DMS153 (cell line): ENCODE data around the gene SERPINA12.
"Not testable (repeated sequence)": the region's sequence is repeated elsewhere in the genome, so short reads cannot be mapped to it uniquely, and the experiment has no call there.

Experiments used
- DNase-seq: peaks from one replicate; lab custom pipeline; 2025; lab: John Stamatoyannopoulos, UW

Gene SERPINA12

DNA sequence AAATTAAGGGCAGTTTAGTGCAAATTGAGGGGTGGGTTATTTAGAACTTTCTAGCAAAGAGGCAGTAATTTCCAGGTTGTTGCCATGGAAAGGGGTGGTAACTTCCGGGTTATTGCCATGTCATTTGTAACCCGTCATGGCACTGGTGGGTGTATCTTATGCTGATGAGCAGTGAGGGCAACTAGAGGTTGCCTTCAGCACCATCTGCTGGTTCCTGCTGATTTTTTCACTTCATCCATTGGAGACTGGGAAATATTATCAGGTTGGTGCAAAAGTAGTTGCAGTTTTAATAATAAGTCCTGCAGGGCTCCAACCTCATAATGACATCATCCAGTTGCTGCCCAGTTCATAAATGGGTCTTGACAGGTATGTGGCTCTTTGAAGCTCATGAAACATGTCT lies 27.6 kb upstream of the SERPINA12 start:
- no peak for DNase-seq

DNA sequence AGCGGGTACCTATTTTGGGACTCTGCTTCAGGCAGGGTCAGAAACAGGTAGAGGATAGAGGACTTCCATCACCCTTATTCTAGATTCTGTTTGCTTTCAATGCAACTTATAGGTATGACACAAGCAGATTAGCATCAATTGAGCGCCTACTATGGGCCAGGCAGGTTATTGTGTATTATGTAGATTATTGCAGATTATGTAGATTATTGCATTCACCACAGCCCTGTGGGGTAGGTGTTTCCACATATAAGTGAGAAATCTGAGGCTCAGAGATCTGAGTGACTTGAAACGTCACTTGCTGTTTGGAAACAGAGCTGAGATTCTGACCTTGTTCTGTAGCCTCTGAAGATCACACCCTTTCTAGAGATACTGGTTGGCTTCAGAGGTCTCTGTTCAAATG lies 26.2 kb upstream of the SERPINA12 start:
- DNase-seq = no peak

DNA sequence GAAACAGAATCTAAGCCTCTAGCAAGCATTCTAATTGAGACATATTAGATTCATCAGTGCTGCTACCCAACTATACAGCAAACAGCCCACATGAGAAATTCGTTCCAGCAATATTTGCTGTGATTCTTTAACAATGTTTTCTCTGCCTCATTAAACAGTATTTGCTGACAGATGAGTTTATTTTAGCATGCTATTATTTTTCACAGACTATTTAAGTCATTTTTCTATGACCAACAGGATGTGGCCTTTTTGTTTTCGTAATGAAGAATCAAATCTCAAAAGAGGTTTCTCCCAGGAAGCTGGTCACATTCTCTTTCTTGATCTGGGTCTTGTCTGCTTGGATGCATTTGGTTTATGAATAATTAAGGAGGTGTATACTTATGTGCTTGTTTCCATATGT lies 23.2 kb upstream of the SERPINA12 start:
- DNase-seq = no peak

DNA sequence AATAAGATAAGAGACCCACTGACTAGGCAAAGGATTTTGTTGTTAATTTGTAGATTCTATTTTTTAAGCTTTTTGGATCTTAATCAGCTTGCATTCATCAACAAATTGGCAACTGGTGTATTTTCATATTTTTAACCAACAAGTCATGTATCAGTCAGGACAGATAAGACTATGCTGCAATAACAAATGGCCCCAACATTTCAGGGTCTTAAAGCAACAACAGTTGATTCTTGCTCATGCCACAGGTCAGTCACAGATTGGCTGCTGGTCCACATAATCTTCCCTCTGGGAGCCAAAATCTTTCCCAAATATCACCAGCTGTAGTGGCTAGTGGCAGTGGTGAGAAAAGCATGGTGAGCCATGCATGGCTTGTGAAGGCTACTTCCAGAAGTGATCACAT lies 21.9 kb upstream of the SERPINA12 start:
- DNase-seq = no peak

DNA sequence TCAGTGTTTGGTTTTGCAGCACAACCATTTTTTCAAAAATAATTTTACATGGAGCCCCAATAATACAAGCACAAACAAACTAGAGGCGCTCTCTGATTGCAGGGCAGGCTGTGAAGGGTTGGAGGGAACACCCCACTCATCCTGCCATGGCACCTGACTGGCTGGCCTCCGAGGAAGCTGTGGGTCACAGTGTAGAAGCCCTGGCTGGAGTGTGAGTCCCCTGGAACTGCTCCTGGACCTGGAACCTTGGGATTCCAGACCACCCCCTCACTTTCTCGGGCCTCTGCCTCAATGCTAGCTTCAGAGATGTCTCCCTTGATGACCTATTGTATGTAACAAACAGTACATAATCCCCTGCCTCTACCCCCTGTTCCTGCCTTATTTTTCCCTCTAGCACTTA lies 14.8 kb upstream of the SERPINA12 start:
- DNase-seq = no peak

DNA sequence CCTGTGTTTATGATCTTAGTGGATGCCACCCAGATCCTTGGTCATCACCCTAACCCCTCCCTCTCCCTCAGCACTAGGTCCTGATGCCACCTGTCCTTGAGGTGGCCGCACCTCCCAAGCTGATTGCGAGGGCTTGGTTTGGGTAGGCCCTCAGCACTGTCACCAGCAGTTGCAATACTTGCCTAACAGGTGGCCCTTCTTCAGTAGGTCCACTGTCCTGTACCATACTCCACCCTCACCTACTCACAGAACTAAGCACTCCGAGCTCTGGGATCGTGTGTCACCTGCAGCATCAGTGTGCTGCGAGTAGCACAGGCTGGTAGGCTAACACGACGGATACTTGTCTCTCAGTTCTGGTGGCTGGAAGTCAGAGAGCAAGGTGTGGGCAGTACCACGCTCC lies 14.0 kb upstream of the SERPINA12 start:
- no peak for DNase-seq

DNA sequence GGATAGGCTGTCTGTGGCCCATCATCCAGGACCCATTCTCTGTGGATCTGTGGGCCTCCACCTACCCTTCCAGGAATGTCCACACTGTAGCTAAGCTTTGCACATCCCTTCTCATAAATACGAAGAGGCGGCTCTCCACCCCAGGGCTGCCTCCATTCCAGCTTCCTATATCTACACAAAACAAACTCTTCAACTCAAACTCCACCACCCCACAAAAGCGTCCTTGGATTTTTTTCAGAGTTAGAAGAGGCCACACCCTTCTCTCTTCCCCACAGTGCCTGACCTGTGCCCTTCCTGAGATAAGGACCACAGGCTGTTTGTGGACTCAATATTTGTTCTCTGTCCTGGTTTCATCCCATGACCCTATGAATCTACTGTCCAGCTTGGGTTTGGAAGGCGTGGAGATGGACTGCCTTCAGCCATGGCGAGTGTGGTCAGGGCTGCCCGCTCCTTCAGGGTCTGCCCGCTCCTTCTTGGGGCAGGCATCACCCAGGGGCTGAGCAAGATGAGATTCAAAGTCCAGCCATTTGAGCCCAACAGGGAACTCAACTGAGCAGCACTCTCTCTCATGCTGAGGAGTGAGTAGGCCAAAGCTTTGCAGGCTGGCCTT lies 13.0 kb upstream of the SERPINA12 start:
- no peak for DNase-seq

DNA sequence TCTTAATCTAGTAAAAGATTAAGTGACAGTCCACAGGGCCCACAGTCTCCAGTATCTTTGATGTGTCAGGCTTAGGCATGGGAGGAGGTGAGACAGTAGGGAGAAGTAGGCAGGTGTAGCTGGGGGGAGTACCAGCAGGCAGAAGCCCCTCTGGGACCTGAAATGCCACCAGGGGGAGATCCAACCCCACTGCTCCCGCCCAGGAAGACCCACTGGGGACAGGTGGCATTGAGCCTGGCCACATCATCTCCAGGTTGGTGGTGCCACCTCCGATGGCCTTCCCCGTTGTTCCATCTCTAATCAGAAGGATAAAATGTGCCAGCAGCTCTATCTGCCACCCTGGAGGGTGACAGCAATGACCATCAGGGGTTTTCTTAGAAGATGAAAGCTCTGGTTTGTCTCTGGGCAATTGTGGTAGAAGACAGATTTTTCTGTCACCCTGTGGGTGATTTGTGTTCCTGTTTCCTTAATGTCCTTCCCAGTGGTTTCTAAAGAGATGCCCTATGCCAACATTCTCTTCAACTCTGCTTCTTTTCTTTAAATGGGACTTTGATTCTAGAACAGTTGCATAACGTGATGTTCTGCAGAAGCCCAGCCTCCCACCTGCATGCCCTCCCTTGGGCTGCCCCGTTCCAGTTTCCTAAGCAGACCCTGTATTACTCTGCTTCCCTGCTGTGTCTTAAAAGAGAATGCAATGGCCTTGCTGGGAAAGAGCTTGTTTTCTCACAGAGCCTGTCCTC lies 12.3 kb upstream of the SERPINA12 start:
- DNase-seq = no peak

DNA sequence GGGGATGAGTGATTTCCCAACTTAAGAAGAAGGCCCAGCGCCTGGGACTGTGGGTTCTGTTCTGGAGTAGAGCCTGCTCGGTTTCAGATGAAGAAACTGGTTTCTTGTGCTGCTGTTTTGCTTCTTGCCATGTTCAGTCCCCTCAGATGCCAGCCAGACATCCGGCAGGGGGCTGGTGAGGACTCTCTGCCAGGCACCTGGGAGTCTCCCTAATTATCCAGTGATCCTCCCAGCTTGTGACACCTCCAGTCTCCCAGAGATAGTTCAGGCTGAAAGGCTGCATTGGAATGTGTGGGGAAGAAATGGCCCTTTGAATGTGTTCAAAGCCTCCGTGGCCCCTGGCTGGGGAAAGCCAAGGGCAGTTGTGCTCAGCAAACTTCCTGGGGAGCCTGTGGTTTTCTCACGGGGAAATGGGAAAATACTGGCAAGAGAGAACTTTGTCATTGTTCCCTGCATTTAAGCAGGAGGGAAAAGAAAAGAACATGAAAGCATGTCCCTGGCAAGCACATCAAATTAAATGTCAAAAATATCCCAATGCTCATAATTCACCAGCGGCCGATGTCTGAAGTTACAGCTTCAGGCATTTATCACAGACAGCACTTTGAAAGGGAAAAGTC lies 8.5 kb upstream of the SERPINA12 start:
- DNase-seq = no peak

DNA sequence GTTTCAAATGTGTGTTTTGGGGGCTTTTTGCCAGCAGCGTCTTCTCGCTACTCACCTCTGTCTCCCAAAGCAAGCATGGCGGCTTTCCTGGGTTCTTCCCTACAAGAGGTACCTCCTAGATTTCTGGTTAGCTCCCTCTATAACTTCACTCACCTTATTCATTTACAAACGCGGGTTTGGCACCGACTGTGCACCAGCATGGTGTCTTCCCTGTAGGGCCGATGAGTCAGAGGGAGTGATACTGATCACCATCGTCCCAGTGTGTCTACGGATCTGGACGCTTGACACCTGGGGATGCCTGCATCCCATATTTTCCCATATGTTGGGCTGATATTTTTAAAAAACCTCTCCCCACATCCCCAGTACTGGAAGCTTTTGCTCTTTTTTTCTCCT lies 8.0 kb upstream of the SERPINA12 start:
- DNase-seq = no peak

DNA sequence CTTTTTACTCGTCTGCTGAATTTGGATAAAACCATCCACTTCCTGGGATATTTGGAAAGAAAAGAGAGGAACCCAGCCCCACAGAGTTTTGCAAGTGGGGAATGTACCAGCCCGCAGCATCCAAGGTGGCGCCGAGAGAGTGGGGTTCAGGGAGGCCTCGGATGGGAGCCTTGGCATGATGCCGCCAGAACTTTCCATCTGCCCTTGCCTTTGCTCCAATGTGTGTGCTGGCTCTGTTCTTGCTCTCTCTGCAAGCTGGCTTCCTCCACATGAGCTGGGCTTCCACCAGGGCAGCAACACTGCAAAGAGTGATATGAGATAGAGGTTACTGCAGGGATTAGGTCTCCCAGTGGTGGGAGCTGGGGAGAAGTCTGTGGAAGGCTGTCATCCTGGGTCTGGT lies 6.6 kb upstream of the SERPINA12 start:
- DNase-seq = no peak

DNA sequence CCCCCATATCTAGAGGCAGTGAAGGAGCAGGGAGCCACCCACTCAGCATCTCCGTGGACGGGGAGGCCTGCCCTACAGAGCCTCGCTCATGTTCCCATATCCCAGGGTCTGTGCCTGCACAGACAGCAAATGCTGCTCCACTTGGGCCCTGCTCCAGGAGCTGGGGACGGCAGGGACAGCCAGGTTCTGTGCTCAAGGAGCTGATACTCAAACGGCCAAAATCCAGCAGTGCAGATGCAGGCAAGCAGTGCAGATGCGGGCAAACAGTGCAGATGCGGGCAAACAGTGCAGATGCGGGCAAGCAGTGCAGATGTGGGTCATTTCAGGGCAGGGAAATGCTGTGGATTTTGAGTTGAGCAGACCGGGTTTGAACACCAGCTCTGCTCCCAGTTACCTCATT lies 6.2 kb upstream of the SERPINA12 start:
- no peak for DNase-seq

DNA sequence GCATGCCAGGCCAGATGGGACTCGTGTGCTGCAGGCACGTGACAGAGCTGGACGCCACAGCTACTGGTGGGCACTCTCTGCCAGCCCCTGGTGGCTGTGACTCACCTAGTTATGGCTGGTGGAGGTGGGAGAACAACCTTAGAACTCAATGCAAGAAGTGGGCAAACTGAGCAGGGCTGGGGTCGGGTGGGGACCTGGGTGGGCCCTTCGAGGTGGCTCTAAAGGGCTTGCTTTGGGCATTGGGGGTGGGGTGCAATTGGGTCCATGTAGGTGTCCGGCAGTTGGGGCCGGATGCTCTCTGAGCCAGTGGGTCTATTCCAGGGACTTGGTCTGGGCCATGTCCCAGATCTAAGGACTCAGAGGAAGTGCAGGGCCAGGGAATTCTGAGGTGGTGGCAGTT lies 5.1 kb upstream of the SERPINA12 start:
- no peak for DNase-seq

DNA sequence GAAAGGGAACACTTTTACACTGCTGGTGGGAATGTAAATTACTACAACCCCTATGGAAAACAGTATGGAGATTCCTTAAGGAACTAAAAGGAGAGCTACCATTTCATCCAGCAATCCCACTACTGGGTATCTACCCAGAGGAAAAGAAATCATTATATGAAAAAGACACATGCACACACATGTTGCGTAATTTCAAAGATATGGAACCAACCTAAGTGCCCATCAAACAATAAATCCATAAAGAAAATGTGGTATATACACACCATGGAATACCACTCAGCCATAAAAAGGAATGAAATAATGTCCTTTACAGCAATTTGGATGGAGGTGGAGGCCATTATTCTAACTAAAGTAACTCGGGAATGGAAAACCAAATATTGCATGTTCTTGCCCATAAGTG lies 1.2 kb upstream of the SERPINA12 start:
- not testable (repeated sequence) for DNase-seq

DNA sequence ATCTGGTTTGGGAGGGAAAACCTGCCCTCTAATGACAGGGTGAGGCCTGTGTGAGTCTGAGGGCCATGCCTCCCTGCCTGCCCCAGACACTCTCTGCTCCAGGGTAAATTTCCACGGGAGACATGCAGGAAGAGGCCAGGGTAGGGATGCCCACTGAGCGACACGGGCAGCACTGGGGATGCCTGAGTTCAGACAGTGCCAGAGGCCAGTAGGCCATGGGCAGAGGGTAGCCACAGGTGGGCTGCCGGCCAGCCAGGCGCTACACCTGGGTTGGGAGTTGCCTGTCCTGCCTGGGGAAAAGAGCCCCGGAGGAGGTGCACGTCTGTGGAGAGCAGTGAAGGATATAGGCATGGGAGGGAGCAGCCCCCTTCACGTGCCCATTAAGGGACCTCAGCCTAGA lies 3.6 kb downstream of the SERPINA12 start:
- DNase-seq = no peak

DNA sequence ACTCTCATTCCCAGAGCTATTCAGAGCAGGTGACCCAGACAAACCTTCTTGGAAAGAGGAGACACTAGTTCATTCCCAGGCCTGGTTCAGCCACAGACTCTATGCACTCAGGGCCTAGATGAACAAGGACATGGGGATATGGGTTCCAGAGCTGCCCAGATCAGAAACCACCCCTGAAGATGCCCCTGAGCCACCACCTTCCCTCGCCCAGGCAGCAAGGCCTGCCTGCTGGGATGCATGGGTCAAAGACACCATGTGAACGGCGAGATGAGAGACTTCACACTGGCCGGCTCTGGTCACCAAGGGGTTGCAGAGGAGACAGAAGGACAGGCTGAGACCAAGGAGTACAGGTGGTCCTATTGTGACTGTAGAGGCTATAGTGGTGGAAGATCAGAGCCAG lies 4.1 kb downstream of the SERPINA12 start:
- no peak for DNase-seq

DNA sequence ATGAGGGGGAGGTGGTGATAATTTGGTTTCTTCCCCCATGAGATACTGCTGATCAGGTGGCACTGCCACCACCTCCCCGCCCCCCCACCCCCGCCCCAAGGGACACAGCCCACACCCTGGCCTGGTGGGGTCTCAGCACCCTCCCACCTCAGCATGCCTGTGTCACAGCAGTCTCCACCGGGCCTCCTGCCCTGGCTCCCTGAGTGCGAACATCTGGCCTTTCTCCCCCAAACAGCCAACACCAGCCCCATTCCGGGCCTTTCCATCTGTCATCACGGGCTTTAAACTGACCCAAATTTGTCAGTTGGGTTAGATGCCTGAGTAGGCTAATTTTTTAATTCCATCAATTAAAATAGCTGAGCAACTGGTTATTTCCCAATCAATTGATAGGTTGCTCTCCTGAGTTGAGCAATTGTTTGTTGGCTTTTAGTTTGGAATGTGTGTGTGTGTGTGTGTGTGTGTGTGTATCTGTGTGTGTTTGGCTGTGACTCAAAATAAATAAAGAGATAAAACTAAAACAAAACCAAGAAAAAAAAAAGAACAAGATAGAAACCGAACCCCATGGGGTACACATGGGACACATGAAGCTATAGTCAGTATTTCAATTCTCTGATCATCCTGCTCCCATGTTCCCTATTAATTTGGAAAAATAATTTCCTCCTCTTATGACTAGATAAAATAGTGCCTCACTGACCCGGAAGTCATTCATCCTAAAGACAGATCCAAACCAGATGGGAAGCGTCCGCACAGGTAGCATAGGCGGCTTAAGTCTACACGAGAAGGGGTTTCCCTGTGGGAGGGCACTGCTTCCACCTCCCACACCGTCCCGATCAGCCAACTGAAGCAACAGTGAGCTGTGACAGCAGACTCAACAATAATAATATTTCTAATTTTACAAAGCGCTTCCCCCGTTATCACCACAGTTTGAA lies 7.4 kb downstream of the SERPINA12 start:
- no peak for DNase-seq

DNA sequence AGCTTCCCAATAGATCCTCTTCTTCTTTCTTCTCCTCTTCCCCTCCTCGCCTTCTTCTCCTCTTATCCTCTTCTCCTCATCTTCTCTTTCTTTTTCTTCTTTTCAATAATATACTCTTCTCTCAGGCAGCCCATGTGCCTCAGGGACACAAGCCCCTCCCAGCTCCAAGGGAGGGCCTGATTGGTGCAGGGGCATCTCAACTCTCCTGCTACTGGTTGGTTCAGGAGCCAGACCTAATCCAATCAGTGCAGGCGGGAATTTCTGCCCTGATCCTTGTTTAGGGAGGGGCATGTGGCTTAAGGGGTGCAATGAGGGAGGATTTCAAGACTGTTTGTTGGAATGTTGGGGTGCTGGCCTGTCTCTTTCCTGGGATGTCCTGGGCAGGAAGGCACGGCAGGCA lies 9.0 kb downstream of the SERPINA12 start:
- DNase-seq = no peak

DNA sequence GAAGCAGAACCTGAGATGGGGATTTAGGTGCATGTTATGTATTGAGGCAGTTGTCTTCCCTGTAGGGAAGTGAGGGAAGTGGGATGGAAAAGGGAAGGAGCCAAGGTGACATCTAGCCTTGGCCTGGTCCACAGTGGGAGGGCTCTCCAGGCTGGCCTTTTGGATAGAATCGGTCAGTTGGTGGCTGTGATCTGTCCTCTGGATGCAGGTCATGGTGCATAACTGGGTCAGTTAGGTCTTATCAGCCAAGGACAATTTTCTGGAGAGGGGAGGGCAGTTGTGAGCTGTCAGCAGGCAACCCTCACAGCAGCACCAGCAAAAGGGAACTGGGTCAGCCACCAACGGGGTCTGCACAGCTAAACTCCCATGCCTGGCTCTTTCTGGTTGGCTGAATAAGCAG lies 9.6 kb downstream of the SERPINA12 start:
- no peak for DNase-seq

DNA sequence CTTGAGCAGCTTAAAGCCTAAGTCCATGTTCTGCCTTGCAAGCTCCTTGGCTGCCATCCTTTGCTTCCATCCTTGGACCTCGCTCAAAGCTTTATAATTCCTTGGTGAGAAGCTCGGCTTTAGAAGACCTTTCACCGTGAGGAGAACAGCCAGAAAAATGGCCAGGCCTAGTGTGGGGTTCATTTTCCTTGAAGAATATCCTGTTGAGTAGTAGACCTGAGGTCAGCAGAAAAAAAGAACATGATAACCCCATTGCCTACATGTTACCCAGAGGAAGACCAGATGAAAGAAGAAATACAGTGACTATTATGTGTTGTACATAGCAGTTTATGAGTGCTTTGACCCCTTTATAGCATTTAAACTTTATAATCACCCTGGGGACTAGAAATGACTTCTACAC lies 11.1 kb downstream of the SERPINA12 start:
- no peak for DNase-seq

DNA sequence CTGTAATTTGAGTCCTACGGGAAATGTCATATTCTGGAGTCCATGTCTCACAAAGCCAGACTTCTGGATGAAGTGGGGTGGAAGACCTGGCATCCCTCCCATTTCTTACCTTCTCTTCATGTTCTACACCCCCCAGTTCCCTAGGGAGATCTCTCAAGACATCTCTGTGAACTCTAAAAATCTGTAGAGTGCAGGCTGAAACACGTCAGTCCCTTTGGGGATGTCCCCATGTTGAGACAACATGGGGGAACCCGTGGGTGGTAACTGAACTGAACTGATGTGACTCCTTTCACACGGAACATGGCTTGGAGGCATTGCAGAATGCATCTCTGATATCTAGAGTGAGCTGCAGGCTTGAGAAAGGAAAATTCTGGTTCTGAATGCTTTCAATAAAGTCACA lies 15.2 kb downstream of the SERPINA12 start:
- DNase-seq = no peak

DNA sequence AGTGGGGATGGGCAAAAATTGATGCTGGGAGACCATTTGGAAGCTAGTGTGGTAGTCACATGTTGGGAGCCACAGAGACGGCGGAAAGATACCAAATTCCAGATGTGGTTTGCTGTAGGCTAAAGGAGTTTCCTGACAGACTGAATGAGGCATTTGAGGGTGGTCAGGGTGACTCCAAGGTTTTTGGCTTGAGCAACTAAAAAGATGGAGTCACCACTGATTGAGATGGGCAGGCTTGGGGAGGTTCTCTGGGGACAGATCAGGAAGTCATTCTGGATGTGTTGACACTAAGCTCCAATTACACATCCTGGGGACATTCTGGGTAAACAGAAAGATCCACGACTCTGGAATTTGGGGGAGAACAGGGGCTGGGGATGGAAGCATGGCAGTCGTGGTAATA lies 17.8 kb downstream of the SERPINA12 start:
- DNase-seq = peak; percentile 9

DNA sequence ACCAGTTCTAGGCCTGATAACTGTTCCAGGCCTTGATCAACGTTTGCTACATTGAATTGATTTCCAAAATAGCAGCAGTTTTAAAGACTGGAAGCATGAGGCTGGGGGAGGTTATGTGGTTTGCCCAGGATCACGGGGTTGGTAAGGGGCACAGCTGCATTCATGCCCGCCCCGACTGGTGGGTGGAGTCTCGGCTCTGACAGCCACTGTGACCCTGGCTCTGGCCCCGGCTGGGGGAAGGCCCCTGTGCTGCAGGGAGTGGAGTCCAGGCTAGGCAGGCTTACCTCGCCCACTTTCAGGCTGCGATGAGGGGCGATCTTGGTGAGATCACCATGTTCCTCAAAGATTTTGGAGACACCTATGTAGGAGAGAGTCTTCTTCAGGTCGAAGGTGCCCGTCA lies 19.9 kb downstream of the SERPINA12 start:
- no peak for DNase-seq
